A549 (cell line): ENCODE measurements around the gene CLEC20A. TPM values are rescaled to one million over a fixed set of nuclear protein-coding genes. Genes with fewer than 3 reads are reported as not detected.

Experiments used
- ATAC-seq, 2 experiments: fragments of 200-7000 bp in 1 of 2; fragments of >200 bp in 1 of 2; cut with Nextera tagmentation in 1 of 2; cut with Tn5 transposase in 1 of 2; 3 replicates each; pipeline versions ENCODE4 v1.8.0 to v1.9.1; 2018 to 2020; ENCODE audit warnings: mild to moderate bottlenecking in 1 of 2, moderate library complexity in 1 of 2
- CTCF ChIA-PET: fragments of 300-600 bp; sonication (Branson Sonifier 250); formaldehyde crosslinking; extraction: SDS; loops from one replicate; lab custom pipeline; 2021; ENCODE audit warnings: antibody characterized with exemption, inconsistent platforms; lab: Yijun Ruan, JAX
- POLR2A ChIA-PET: fragments of 350-600 bp; formaldehyde crosslinking; extraction: SDS; loops from one replicate; lab custom pipeline; 2021; ENCODE audit warnings: antibody characterized with exemption, inconsistent platforms; lab: Yijun Ruan, JAX
- DNase-seq, 2 experiments: peaks; one replicate each; pipeline versions ENCODE4 v3.0.0 to v3.0.0-alpha.2; 2011 to 2016; ENCODE audit warnings: low read depth in 1 of 2, low spot score in 1 of 2
- FAIRE-seq: peaks from 2 replicates; lab custom pipeline; 2011; peaks lifted over from hg19 to GRCh38; lab: Jason Lieb, UNC
- H3K27ac ChIP-seq, 2 experiments: fragments of >200 bp; sonication (Bioruptor Twin); formaldehyde crosslinking; 3 replicates each; pipeline ENCODE4 v1.5.1; 2016 to 2017
- H3K4me1 ChIP-seq: fragments of >200 bp; sonication (Bioruptor Twin); formaldehyde crosslinking; 3 replicates; pipeline ENCODE4 v1.6.1; 2016
- H3K4me2 ChIP-seq: fragments of >200 bp; sonication (Bioruptor Twin); formaldehyde crosslinking; 3 replicates; pipeline ENCODE4 v1.6.1; 2016
- H3K4me3 ChIP-seq: fragments of >200 bp; sonication (Bioruptor Twin); formaldehyde crosslinking; 3 replicates; pipeline ENCODE4 v1.5.1; 2016
- H3K9me3 ChIP-seq: fragments of >200 bp; sonication (Bioruptor Twin); formaldehyde crosslinking; 3 replicates; pipeline ENCODE4 v1.6.1; 2016
- EP300 ChIP-seq, 2 experiments: fragments of >200 bp; sonication (Bioruptor Twin); formaldehyde crosslinking; IDR thresholded peaks; 2 replicates in 1 of 2; 3 replicates in 1 of 2; pipeline ENCODE4 v1.6.1; 2016 to 2017
- FOSL2 ChIP-seq, 2 experiments: fragments of 450-650 bp in 1 of 2; fragments of >200 bp in 1 of 2; sonication (Bioruptor Twin) in 1 of 2; formaldehyde crosslinking; IDR thresholded peaks; 2 replicates each; pipeline versions ENCODE4 v1.5.0 to v1.6.1; 2016 to 2020; ENCODE audit warnings: mild to moderate bottlenecking in 1 of 2, moderate library complexity in 1 of 2
- MAZ ChIP-seq: fragments of 150-350 bp; IDR thresholded peaks from 2 replicates; pipeline ENCODE4 v1.6.1; 2014; ENCODE audit warnings: antibody characterized with exemption, low read depth, low read length, borderline replicate concordance
- PHF8 ChIP-seq: fragments of 200-600 bp; sonication (generic); IDR thresholded peaks from 2 replicates; pipeline ENCODE4 v1.6.1; 2016; ENCODE audit warnings: low read depth, mild to moderate bottlenecking, antibody characterized with exemption, moderate library complexity, borderline replicate concordance
- REST ChIP-seq: fragments of 200-600 bp; sonication (generic); IDR thresholded peaks from 2 replicates; pipeline ENCODE4 v1.6.1; 2016; ENCODE audit warnings: antibody characterized with exemption, mild to moderate bottlenecking, moderate library complexity
- RNF2 ChIP-seq: fragments of 200-600 bp; sonication (generic); IDR thresholded peaks from 2 replicates; pipeline ENCODE4 v1.6.1; 2016; ENCODE audit warnings: low read depth, mild to moderate bottlenecking, antibody characterized with exemption, moderate library complexity, borderline replicate concordance
- SREBF2 ChIP-seq: fragments of 450-650 bp; IDR thresholded peaks from 2 replicates; pipeline ENCODE4 v1.6.1; 2014; ENCODE audit warnings: mild to moderate bottlenecking, moderate library complexity
- ZNF302 ChIP-seq: fragments of 250-450 bp; sonication (Bioruptor Pico); IDR thresholded peaks from 2 replicates; pipeline ENCODE4 v1.9.0; 2021; ENCODE audit warnings: inconsistent platforms, mild to moderate bottlenecking, moderate library complexity
- WGBS: methylation state at CpG from one replicate; pipeline ENCODE4 v1.1.6; 2017; ENCODE audit errors: missing lambda C conversion rate; 5-methylcytosine and 5-hydroxymethylcytosine counted together
- polyA plus RNA-seq, 4 experiments: library from polyadenylated mRNA; depleted of rRNA in 3 of 4; stranded (reverse); fragments of >200 nt; fragmentation: RNase III in 1 of 4; extraction: RNeasy Plus Mini Kit Qiagen cat#74134 plus additional on column Dnase treatment in 1 of 4; gene quantifications; 2 replicates in 3 of 4; 3 replicates in 1 of 4; pipeline ENCODE4 v1.2.3, GENCODE V29; 2011 to 2017
- TF ChIP-seq, protein P1 (sequence below): fragments of >200 bp; sonication (Bioruptor Twin); formaldehyde crosslinking; IDR thresholded peaks from 2 replicates; pipeline ENCODE4 v1.6.1; 2016
- TF ChIP-seq, protein P2 (sequence below): fragments of >200 bp; sonication (Bioruptor Twin); formaldehyde crosslinking; IDR thresholded peaks from 3 replicates; pipeline ENCODE4 v1.5.1; 2016
- TF ChIP-seq, protein P3 (sequence below): fragments of 250-450 bp; sonication (Bioruptor Pico); IDR thresholded peaks from 2 replicates; pipeline ENCODE4 v1.5.0; 2021; ENCODE audit warnings: mild to moderate bottlenecking, moderate library complexity, borderline replicate concordance
- TF ChIP-seq, protein P4 (sequence below): IDR thresholded peaks from 2 replicates; pipeline ENCODE4 v1.6.1; 2012

Gene CLEC20A
- polyA plus RNA-seq, 2 of the 4 experiments (the other 2 are of a cell fraction), result not detected

GRCh38 chr1:178530502-178530901, 33.7 kb upstream of the CLEC20A start (continued):
- TF ChIP-seq REST (no peak), ZNF302 (no peak), SREBF2 (no peak), MAZ (no peak)
- TF ChIP-seq, protein P1, sequence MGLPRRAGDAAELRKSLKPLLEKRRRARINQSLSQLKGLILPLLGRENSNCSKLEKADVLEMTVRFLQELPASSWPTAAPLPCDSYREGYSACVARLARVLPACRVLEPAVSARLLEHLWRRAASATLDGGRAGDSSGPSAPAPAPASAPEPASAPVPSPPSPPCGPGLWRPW, result no peak
- TF ChIP-seq, protein P2, sequence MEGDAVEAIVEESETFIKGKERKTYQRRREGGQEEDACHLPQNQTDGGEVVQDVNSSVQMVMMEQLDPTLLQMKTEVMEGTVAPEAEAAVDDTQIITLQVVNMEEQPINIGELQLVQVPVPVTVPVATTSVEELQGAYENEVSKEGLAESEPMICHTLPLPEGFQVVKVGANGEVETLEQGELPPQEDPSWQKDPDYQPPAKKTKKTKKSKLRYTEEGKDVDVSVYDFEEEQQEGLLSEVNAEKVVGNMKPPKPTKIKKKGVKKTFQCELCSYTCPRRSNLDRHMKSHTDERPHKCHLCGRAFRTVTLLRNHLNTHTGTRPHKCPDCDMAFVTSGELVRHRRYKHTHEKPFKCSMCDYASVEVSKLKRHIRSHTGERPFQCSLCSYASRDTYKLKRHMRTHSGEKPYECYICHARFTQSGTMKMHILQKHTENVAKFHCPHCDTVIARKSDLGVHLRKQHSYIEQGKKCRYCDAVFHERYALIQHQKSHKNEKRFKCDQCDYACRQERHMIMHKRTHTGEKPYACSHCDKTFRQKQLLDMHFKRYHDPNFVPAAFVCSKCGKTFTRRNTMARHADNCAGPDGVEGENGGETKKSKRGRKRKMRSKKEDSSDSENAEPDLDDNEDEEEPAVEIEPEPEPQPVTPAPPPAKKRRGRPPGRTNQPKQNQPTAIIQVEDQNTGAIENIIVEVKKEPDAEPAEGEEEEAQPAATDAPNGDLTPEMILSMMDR, result no peak
- TF ChIP-seq, all 56 proteins: peak for 0

GRCh38 chr1:178530037-178530402, 33.3 kb upstream of the CLEC20A start:
- ATAC-seq (peak in 1 of 2 experiments; percentile 14; a peak in 2 of 6 replicates), FAIRE-seq (no peak), DNase-seq (peak in 1 of 2 experiments; percentile 36)
- Histone ChIP-seq H3K4me2 (peak overlapping the region; percentile 5; the same call in 2 of the 3 replicates), H3K4me3 (no peak overlapping the region), H3K27ac (peak overlapping the region in 1 of 2 experiments; percentile 39; a peak in 2 of 6 replicates), H3K4me1 (peaks cover 15% of the 10 kb centered on the region), H3K9me3 (no peaks in the 10 kb centered on the region)
- 11% methylated on average over 2 of the region's 2 CpGs for WGBS
- TF ChIP-seq, protein P3, sequence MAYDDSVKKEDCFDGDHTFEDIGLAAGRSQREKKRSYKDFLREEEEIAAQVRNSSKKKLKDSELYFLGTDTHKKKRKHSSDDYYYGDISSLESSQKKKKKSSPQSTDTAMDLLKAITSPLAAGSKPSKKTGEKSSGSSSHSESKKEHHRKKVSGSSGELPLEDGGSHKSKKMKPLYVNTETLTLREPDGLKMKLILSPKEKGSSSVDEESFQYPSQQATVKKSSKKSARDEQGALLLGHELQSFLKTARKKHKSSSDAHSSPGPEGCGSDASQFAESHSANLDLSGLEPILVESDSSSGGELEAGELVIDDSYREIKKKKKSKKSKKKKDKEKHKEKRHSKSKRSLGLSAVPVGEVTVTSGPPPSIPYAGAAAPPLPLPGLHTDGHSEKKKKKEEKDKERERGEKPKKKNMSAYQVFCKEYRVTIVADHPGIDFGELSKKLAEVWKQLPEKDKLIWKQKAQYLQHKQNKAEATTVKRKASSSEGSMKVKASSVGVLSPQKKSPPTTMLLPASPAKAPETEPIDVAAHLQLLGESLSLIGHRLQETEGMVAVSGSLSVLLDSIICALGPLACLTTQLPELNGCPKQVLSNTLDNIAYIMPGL (CRISPR knock-in tag), result no peak
- TF ChIP-seq EP300 (IDR thresholded peaks at IDR 0.05) (peak in 1 of 2 experiments; percentile 20; a peak in 1 of 5 replicates), FOSL2 (IDR thresholded peaks at IDR 0.05) (peak; percentile 32; the same call in 1 of the 2 replicates), FOSL2 (CRISPR knock-in tag; IDR thresholded peaks at IDR 0.05) (peak; percentile 61)
- TF ChIP-seq, protein P4, sequence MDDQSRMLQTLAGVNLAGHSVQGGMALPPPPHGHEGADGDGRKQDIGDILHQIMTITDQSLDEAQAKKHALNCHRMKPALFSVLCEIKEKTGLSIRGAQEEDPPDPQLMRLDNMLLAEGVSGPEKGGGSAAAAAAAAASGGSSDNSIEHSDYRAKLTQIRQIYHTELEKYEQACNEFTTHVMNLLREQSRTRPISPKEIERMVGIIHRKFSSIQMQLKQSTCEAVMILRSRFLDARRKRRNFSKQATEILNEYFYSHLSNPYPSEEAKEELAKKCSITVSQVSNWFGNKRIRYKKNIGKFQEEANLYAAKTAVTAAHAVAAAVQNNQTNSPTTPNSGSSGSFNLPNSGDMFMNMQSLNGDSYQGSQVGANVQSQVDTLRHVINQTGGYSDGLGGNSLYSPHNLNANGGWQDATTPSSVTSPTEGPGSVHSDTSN, result no peak
- TF ChIP-seq, all 56 proteins: peak for 2
- CTCF ChIA-PET, result interaction anchor here (0.6 to 18.9 kb wide), 8 partner anchors 12 to 1916 kb away, joined by 3 to 352 read pairs (median 23); partner anchors contain the start of gene TOR3A
- POLR2A ChIA-PET, result interaction anchor here (0.6 kb wide), 1 partner anchor 363 kb away, joined by 3 read pairs; no protein-coding TSS in a partner anchor

DNA sequence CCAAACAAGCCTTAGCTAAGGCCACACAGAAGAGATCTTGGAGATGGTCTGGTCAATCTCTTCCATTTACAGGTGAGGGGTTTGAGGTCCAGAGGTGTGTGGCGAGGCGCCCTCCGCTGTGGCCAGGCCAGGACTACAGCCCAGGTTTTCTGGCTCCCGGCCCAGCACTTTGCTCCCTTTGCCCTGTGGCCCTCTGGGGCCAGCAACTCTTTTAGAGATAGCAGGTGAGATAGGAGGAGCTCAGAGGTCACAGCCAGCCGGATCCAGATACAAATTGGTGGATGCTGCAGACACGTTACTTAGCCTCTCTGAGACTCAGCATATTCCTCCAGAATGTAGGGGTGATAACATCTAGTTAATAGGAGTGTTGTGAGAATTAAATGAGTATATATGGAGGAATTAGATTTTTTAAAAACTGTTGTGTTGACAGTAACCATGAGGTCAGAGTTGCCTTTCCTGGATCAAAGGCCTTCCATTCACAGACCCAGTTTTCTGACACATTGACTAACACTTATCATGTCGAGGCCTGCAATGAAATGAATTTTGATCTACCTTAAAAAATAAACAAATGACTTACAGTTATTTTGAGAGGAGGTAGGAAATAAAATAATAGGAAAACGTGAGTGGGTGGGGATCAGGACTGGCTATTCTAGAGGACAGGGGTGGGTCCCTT, 32.7 kb upstream of the CLEC20A start:
- POLR2A ChIA-PET, result no interaction called here
- 77% methylated on average over 7 of the region's 8 CpGs for WGBS
- H3K4me2 ChIP-seq, result peak overlapping the region; percentile 5; the same call in 2 of the 3 replicates
- no peak overlapping the region for H3K27ac ChIP-seq
- CTCF ChIA-PET, result interaction anchor here (0.6 to 18.9 kb wide), 10 partner anchors 13 to 1916 kb away, joined by 3 to 352 read pairs (median 5); no protein-coding TSS in a partner anchor
- FAIRE-seq (no peak), ATAC-seq (no peak), DNase-seq (no peak)
- H3K9me3 ChIP-seq, result no peaks in the 10 kb centered on the region
- TF ChIP-seq PHF8 (no peak), ZNF302 (no peak), RNF2 (no peak)
- peaks cover 15% of the 10 kb centered on the region for H3K4me1 ChIP-seq
- H3K4me3 ChIP-seq, result no peak overlapping the region
